A673 (cell line): ENCODE results near the gene RPS26. TPM values are rescaled to one million over a fixed set of nuclear protein-coding genes. Genes with fewer than 3 reads are reported as not detected.
"Not testable (repeated sequence)": the region's sequence is repeated elsewhere in the genome, so short reads cannot be mapped to it uniquely, and the experiment has no call there.

Experiments
- BruUV-seq: library from RNA; stranded (reverse); fragments of 400-500 nt; replicated peaks from 2 replicates; lab custom pipeline; 2021; lab: Mats Ljungman, UMichigan
- CTCF ChIA-PET: fragments of 300-600 bp; sonication (Branson Sonifier 250); formaldehyde crosslinking; loops from one replicate; lab custom pipeline; 2022; ENCODE audit warnings: antibody characterized with exemption; lab: Charles Lee
- POLR2A ChIA-PET: fragments of 300-600 bp; sonication (Branson Sonifier 250); formaldehyde crosslinking; loops from one replicate; lab custom pipeline; 2022; ENCODE audit warnings: antibody characterized with exemption; ENCODE audit not compliant: low non-redundant PET; lab: Charles Lee
- DNase-seq: peaks from one replicate; pipeline ENCODE4 v3.0.0-alpha.2; 2015; ENCODE audit warnings: low spot score
- H3K27ac ChIP-seq: fragments of 200-600 bp; sonication (generic); 2 replicates; pipeline ENCODE4 v1.5.1; 2016; ENCODE audit warnings: mixed run types, low read depth, mild to moderate bottlenecking, mixed read lengths, antibody characterized with exemption, low read length; ENCODE audit not compliant: poor library complexity, severe bottlenecking
- H3K27me3 ChIP-seq: fragments of 200-600 bp; sonication (generic); replicated peaks from 2 replicates; pipeline ENCODE4 v1.6.1; 2017; ENCODE audit warnings: mixed run types, low read depth, mild to moderate bottlenecking, mixed read lengths, antibody characterized with exemption, low read length; ENCODE audit not compliant: insufficient read depth, poor library complexity
- H3K36me3 ChIP-seq: fragments of 200-600 bp; sonication (generic); 2 replicates; pipeline ENCODE4 v1.6.1; 2016; ENCODE audit warnings: mixed run types, mild to moderate bottlenecking, mixed read lengths, antibody characterized with exemption, low read length; ENCODE audit not compliant: insufficient read depth, poor library complexity, severe bottlenecking
- H3K4me1 ChIP-seq: fragments of 200-600 bp; sonication (generic); 2 replicates; pipeline ENCODE4 v1.6.1; 2017; ENCODE audit warnings: mixed run types, mild to moderate bottlenecking, mixed read lengths, antibody characterized with exemption, low read length; ENCODE audit not compliant: insufficient read depth, poor library complexity, severe bottlenecking
- H3K4me3 ChIP-seq: fragments of 200-600 bp; sonication (generic); 2 replicates; pipeline ENCODE4 v1.5.1; 2016; ENCODE audit warnings: low read depth, mixed run types, mild to moderate bottlenecking, mixed read lengths, low read length; ENCODE audit not compliant: poor library complexity, severe bottlenecking
- H3K9me3 ChIP-seq: fragments of 200-600 bp; sonication (generic); 2 replicates; pipeline ENCODE4 v1.6.1; 2016; ENCODE audit warnings: mixed run types, low read depth, mild to moderate bottlenecking, mixed read lengths, antibody characterized with exemption, low read length; ENCODE audit not compliant: poor library complexity, severe bottlenecking
- EZH2 ChIP-seq: fragments of 200-600 bp; sonication (generic); IDR thresholded peaks from 2 replicates; pipeline ENCODE4 v1.6.1; 2017; ENCODE audit warnings: borderline replicate concordance, low read depth, mild to moderate bottlenecking, mixed read lengths, antibody characterized with exemption, low read length; ENCODE audit not compliant: poor library complexity, severe bottlenecking
- intact Hi-C: fragments of 100-400 bp; cut with micrococcal nuclease; formaldehyde crosslinking; loops from one replicate; pipeline ENCODE4 v1.10.0; 2022; ENCODE audit not compliant: unreplicated experiment
- total RNA-seq: library from RNA; stranded (reverse); gene quantifications from 2 replicates; pipeline ENCODE4 v1.2.3, GENCODE V29; 2021
- TF ChIP-seq, protein P1 (sequence below): fragments of 300-800, 200-600 bp; sonication (generic); conservative IDR thresholded peaks from 2 replicates; pipeline ENCODE4 v1.5.1; 2017; ENCODE audit warnings: low read depth, mild to moderate bottlenecking, antibody characterized with exemption, low read length, moderate library complexity, mixed read lengths

The RPS26 gene
- total RNA-seq, 1 experiment from 2014 or later = 69.9 TPM

GRCh38 chr12:56074396-56074795, 32.7 kb downstream of the RPS26 start:
- intact Hi-C loops = no loop called here
- Histone ChIP-seq H3K27me3 (no peaks in the 10 kb centered on the region), H3K4me1 (no peaks in the 10 kb centered on the region), H3K4me3 (no peak overlapping the region), H3K36me3 (no peaks in the 10 kb centered on the region), H3K9me3 (no peaks in the 10 kb centered on the region), H3K27ac (no peak overlapping the region)
- no TSS peak for BruUV-seq
- CTCF ChIA-PET = interaction anchor here (0.7 kb wide), 1 partner anchor 27 kb away, joined by 3 read pairs; no protein-coding TSS in a partner anchor
- no peak for DNase-seq
- TF ChIP-seq, protein P1, sequence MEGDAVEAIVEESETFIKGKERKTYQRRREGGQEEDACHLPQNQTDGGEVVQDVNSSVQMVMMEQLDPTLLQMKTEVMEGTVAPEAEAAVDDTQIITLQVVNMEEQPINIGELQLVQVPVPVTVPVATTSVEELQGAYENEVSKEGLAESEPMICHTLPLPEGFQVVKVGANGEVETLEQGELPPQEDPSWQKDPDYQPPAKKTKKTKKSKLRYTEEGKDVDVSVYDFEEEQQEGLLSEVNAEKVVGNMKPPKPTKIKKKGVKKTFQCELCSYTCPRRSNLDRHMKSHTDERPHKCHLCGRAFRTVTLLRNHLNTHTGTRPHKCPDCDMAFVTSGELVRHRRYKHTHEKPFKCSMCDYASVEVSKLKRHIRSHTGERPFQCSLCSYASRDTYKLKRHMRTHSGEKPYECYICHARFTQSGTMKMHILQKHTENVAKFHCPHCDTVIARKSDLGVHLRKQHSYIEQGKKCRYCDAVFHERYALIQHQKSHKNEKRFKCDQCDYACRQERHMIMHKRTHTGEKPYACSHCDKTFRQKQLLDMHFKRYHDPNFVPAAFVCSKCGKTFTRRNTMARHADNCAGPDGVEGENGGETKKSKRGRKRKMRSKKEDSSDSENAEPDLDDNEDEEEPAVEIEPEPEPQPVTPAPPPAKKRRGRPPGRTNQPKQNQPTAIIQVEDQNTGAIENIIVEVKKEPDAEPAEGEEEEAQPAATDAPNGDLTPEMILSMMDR = no peak
- no peak for TF ChIP-seq EZH2
- POLR2A ChIA-PET = no interaction called here

DNA sequence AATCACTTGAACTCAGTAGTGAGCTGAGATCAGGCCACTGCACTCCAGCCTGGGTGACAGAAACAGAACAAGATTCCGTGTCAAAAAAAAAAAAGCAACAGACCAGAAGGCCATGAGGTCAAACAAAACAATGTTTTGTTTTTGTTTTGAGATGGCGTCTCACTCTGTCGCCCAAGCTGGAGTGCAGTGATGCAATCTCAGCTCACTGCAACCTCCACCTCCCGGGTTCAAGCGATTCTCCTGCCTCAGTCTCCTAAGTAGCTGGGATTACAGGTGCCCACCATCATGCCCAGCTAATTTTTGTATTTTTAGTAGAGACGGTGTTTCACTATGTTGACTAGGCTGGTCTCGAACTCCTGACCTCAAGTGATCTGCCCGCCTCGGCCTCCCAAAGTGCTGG, 36.2 kb downstream of the RPS26 start:
- DNase-seq, H3K4me3 ChIP-seq, H3K9me3 ChIP-seq, H3K4me1 ChIP-seq, BruUV-seq, POLR2A ChIA-PET, H3K36me3 ChIP-seq, H3K27ac ChIP-seq, H3K27me3 ChIP-seq, intact Hi-C loops: not testable (repeated sequence)
- CTCF ChIA-PET = interaction anchor here (0.7 kb wide), 3 partner anchors 145 to 1230 kb away, joined by 3 to 4 read pairs (median 3); partner anchors contain the start of gene RBMS2

- ChIA-PET POLR2A (no interaction called here), CTCF (interaction anchor here (0.5 to 0.7 kb wide), 5 partner anchors 39 to 1230 kb away, joined by 3 to 12 read pairs (median 3); partner anchors contain the start of genes RBMS2 and ZC3H10)
- Histone ChIP-seq H3K27ac (no peak overlapping the region), H3K27me3 (no peaks in the 10 kb centered on the region), H3K36me3 (no peaks in the 10 kb centered on the region), H3K9me3 (no peaks in the 10 kb centered on the region), H3K4me1 (no peaks in the 10 kb centered on the region), H3K4me3 (no peak overlapping the region)
- TF ChIP-seq, protein P1 = no peak
- no peak for TF ChIP-seq EZH2
- no TSS peak for BruUV-seq
- DNase-seq = no peak
- intact Hi-C loops = no loop called here
Observed at GRCh38 chr12:56078427-56078826, 36.7 kb downstream of the RPS26 start.
